ENCODE measurements around the gene GASK1A. TPM values are rescaled to one million over a fixed set of nuclear protein-coding genes. Genes with fewer than 3 reads are reported as not detected.

The GASK1A gene
- total RNA-seq, 1 donor from 2014 or later = 1.6 TPM

DNA sequence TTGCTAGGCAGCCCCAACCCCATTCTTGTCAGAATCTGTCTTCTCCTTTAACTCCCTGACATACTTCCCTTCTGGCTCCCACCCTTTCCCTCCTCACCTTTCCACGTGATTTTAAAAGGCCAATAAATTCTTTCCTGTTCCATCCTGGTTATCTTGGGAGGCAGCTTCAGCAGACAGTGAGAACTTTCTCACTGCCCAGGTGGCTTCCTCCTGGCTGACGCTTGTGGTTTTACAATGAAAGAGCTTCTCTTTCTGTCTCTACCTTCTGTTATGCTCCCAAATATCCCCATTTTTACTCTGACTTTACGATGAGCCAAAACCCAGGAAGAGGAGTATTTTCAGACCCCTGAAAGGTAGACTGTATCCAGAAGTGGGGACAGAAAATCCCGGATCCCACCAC is 42.1 kb downstream of the GASK1A start:
- peaks cover 16% of the 10 kb centered on the region for H3K27me3 ChIP-seq (ENCODE audit: low read depth)
- intact Hi-C loops (cut with micrococcal nuclease) = no loop called here

GRCh38 chr3:43022121-43022520 is 43.0 kb downstream of the GASK1A start:
- intact Hi-C loops (cut with micrococcal nuclease) = no loop called here
- DNase-seq = no peak
- peaks cover 16% of the 10 kb centered on the region for H3K27me3 ChIP-seq (ENCODE audit: low read depth)
- H3K4me1 ChIP-seq = no peaks in the 10 kb centered on the region
- no peak for TF ChIP-seq CTCF (IDR thresholded peaks at IDR 0.05; ENCODE audit: borderline replicate concordance)
- no peaks in the 10 kb centered on the region for H3K9me3 ChIP-seq (replicated peaks)
- H3K4me3 ChIP-seq = no peak overlapping the region
- H3K36me3 ChIP-seq = no peaks in the 10 kb centered on the region
- H3K27ac ChIP-seq (replicated peaks) = no peak overlapping the region

More for the DNA sequence above, 42.1 kb downstream of the GASK1A start:
- Histone ChIP-seq H3K9me3 (replicated peaks) (no peaks in the 10 kb centered on the region), H3K4me3 (no peak overlapping the region), H3K4me1 (no peaks in the 10 kb centered on the region), H3K36me3 (no peaks in the 10 kb centered on the region), H3K27ac (replicated peaks) (no peak overlapping the region)
- TF ChIP-seq CTCF (IDR thresholded peaks at IDR 0.05; ENCODE audit: borderline replicate concordance) = no peak
- no peak for DNase-seq

GRCh38 chr3:43023066-43023465 is 44.0 kb downstream of the GASK1A start:
- intact Hi-C loops (cut with micrococcal nuclease) = no loop called here
- Histone ChIP-seq H3K27me3 (ENCODE audit: low read depth) (peaks cover 16% of the 10 kb centered on the region), H3K36me3 (no peaks in the 10 kb centered on the region), H3K9me3 (replicated peaks) (no peaks in the 10 kb centered on the region), H3K4me1 (no peaks in the 10 kb centered on the region), H3K4me3 (no peak overlapping the region), H3K27ac (replicated peaks) (no peak overlapping the region)
- no peak for TF ChIP-seq CTCF (IDR thresholded peaks at IDR 0.05; ENCODE audit: borderline replicate concordance)
- DNase-seq = no peak

DNA sequence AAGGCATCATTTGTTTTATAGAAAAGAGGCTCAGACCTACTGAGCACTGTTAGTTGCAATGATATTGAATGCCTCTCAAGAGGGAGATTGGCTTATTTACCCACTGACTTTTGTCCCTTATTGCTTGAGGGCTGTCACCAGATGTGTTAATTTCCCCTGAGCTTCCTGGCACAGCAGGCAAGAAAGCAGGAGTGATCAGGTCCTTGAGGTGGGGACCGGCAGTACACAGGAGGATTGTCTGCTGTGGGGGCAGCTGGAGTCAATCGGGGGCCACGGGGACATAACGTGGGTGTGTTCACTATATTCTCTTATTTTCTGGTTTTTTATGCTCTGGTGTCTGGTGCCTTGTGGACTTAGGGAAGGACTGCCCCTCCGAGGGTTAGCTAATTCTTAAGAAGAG is 44.6 kb downstream of the GASK1A start:
- no peaks in the 10 kb centered on the region for H3K36me3 ChIP-seq
- TF ChIP-seq CTCF (IDR thresholded peaks at IDR 0.05; ENCODE audit: borderline replicate concordance) = no peak
- H3K27ac ChIP-seq (replicated peaks) = no peak overlapping the region
- intact Hi-C loops (cut with micrococcal nuclease) = no loop called here
- H3K9me3 ChIP-seq (replicated peaks) = no peaks in the 10 kb centered on the region
- no peak overlapping the region for H3K4me3 ChIP-seq
- no peaks in the 10 kb centered on the region for H3K4me1 ChIP-seq
- no peak for DNase-seq
- peaks cover 16% of the 10 kb centered on the region for H3K27me3 ChIP-seq (ENCODE audit: low read depth)

- Histone ChIP-seq H3K36me3 (no peaks in the 10 kb centered on the region), H3K4me3 (no peak overlapping the region), H3K27me3 (ENCODE audit: low read depth) (peaks cover 16% of the 10 kb centered on the region), H3K27ac (replicated peaks) (no peak overlapping the region), H3K4me1 (no peaks in the 10 kb centered on the region), H3K9me3 (replicated peaks) (no peaks in the 10 kb centered on the region)
- TF ChIP-seq CTCF (IDR thresholded peaks at IDR 0.05; ENCODE audit: borderline replicate concordance) = no peak
- DNase-seq = no peak
- intact Hi-C loops (cut with micrococcal nuclease) = no loop called here
Observed at GRCh38 chr3:43024181-43024885, 45.2 kb downstream of the GASK1A start.

Data from left ventricle myocardium inferior (tissue), 1 donor.